Gastrocnemius medialis (tissue), 4 donors: ENCODE data around the gene RIOX2.

Experiments
- CTCF ChIP-seq, 5 experiments: fragments of 450-650 bp in 3 of 5; fragments of 200-600 bp in 2 of 5; sonication (generic) in 2 of 5; IDR thresholded peaks in 4 of 5; conservative IDR thresholded peaks in 1 of 5; 1 replicate in 4 of 5; 2 replicates in 1 of 5; pipeline ENCODE4 v1.5.1; 2016 to 2019; ENCODE audit warnings: antibody characterized with exemption in 5 of 5, mild to moderate bottlenecking in 3 of 5, moderate library complexity in 3 of 5
- POLR2A ChIP-seq, 2 donors: fragments of 450-650 bp; IDR thresholded peaks; one replicate each; pipeline ENCODE4 v1.6.1; 2017; ENCODE audit warnings: antibody characterized with exemption in 2 of 2, mild to moderate bottlenecking in 2 of 2, moderate library complexity in 2 of 2

GRCh38 chr3:97952872-97953271 lies 19.4 kb downstream of the RIOX2 start:
- TF ChIP-seq CTCF (IDR thresholded peaks at IDR 0.05 in 4 of 5, conservative IDR thresholded peaks at IDR 0.05 in 1 of 5) (no peak), POLR2A (IDR thresholded peaks at IDR 0.05) (no peak)
